ENCODE data around the gene TMEM201. TPM values are rescaled to one million over a fixed set of nuclear protein-coding genes. Genes with fewer than 3 reads are reported as not detected.

TMEM201 gene
- total and polyA plus RNA-seq, 2 of the 13 experiments (the other 11 are each of a cell fraction or from before 2014, with no cell fraction given): 1.5 to 8.2 TPM

- TF ChIP-seq, protein P1, sequence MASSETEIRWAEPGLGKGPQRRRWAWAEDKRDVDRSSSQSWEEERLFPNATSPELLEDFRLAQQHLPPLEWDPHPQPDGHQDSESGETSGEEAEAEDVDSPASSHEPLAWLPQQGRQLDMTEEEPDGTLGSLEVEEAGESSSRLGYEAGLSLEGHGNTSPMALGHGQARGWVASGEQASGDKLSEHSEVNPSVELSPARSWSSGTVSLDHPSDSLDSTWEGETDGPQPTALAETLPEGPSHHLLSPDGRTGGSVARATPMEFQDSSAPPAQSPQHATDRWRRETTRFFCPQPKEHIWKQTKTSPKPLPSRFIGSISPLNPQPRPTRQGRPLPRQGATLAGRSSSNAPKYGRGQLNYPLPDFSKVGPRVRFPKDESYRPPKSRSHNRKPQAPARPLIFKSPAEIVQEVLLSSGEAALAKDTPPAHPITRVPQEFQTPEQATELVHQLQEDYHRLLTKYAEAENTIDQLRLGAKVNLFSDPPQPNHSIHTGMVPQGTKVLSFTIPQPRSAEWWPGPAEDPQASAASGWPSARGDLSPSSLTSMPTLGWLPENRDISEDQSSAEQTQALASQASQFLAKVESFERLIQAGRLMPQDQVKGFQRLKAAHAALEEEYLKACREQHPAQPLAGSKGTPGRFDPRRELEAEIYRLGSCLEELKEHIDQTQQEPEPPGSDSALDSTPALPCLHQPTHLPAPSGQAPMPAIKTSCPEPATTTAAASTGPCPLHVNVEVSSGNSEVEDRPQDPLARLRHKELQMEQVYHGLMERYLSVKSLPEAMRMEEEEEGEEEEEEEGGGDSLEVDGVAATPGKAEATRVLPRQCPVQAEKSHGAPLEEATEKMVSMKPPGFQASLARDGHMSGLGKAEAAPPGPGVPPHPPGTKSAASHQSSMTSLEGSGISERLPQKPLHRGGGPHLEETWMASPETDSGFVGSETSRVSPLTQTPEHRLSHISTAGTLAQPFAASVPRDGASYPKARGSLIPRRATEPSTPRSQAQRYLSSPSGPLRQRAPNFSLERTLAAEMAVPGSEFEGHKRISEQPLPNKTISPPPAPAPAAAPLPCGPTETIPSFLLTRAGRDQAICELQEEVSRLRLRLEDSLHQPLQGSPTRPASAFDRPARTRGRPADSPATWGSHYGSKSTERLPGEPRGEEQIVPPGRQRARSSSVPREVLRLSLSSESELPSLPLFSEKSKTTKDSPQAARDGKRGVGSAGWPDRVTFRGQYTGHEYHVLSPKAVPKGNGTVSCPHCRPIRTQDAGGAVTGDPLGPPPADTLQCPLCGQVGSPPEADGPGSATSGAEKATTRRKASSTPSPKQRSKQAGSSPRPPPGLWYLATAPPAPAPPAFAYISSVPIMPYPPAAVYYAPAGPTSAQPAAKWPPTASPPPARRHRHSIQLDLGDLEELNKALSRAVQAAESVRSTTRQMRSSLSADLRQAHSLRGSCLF (CRISPR knock-in tag; IDR thresholded peaks at IDR 0.05; ENCODE audit: borderline replicate concordance): no peak
- TF ChIP-seq, protein P2, sequence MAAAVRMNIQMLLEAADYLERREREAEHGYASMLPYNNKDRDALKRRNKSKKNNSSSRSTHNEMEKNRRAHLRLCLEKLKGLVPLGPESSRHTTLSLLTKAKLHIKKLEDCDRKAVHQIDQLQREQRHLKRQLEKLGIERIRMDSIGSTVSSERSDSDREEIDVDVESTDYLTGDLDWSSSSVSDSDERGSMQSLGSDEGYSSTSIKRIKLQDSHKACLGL (CRISPR knock-in tag; IDR thresholded peaks at IDR 0.05): no peak
- TF ChIP-seq NPAS2 (CRISPR knock-in tag; IDR thresholded peaks at IDR 0.05; ENCODE audit: borderline replicate concordance): no peak
- TF ChIP-seq ZNF720 (CRISPR knock-in tag; IDR thresholded peaks at IDR 0.05): no peak
- no peak for TF ChIP-seq ATF5 (CRISPR knock-in tag; IDR thresholded peaks at IDR 0.05; ENCODE audit: low read depth)
- no peak for TF ChIP-seq SIX4 (CRISPR knock-in tag; IDR thresholded peaks at IDR 0.05)
- no peak for TF ChIP-seq CEBPZ (IDR thresholded peaks at IDR 0.05; ENCODE audit: low read length)
- no peak for TF ChIP-seq ZNF337 (CRISPR knock-in tag; IDR thresholded peaks at IDR 0.05; ENCODE audit: borderline replicate concordance, low read depth)
- TF ChIP-seq ZNF264 (CRISPR knock-in tag; IDR thresholded peaks at IDR 0.05): no peak
- no peak for TF ChIP-seq FOXC1 (CRISPR knock-in tag; IDR thresholded peaks at IDR 0.05; ENCODE audit: borderline replicate concordance)
- TF ChIP-seq, protein P3, sequence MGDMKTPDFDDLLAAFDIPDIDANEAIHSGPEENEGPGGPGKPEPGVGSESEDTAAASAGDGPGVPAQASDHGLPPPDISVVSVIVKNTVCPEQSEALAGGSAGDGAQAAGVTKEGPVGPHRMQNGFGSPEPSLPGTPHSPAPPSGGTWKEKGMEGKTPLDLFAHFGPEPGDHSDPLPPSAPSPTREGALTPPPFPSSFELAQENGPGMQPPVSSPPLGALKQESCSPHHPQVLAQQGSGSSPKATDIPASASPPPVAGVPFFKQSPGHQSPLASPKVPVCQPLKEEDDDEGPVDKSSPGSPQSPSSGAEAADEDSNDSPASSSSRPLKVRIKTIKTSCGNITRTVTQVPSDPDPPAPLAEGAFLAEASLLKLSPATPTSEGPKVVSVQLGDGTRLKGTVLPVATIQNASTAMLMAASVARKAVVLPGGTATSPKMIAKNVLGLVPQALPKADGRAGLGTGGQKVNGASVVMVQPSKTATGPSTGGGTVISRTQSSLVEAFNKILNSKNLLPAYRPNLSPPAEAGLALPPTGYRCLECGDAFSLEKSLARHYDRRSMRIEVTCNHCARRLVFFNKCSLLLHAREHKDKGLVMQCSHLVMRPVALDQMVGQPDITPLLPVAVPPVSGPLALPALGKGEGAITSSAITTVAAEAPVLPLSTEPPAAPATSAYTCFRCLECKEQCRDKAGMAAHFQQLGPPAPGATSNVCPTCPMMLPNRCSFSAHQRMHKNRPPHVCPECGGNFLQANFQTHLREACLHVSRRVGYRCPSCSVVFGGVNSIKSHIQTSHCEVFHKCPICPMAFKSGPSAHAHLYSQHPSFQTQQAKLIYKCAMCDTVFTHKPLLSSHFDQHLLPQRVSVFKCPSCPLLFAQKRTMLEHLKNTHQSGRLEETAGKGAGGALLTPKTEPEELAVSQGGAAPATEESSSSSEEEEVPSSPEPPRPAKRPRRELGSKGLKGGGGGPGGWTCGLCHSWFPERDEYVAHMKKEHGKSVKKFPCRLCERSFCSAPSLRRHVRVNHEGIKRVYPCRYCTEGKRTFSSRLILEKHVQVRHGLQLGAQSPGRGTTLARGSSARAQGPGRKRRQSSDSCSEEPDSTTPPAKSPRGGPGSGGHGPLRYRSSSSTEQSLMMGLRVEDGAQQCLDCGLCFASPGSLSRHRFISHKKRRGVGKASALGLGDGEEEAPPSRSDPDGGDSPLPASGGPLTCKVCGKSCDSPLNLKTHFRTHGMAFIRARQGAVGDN (CRISPR knock-in tag; IDR thresholded peaks at IDR 0.05): 0 out of 2 replicates have a peak, but pooled peaks have one; percentile 15
- TF ChIP-seq JUND (CRISPR knock-in tag; IDR thresholded peaks at IDR 0.05): no peak
- no peak for TF ChIP-seq TEF (CRISPR knock-in tag; IDR thresholded peaks at IDR 0.05)
- no peak for TF ChIP-seq ZNF274 (CRISPR knock-in tag; IDR thresholded peaks at IDR 0.05)
Measured at GRCh38 chr1:9615316-9616063, 26.8 kb downstream of the TMEM201 start (continued).
